ENCODE data around the gene PGR. TPM values are rescaled to one million over a fixed set of nuclear protein-coding genes. Genes with fewer than 3 reads are reported as not detected.

Gene PGR
- polyA plus RNA-seq, 6 donors from 2014 or later: 0.26 TPM; not detected in 5

DNA sequence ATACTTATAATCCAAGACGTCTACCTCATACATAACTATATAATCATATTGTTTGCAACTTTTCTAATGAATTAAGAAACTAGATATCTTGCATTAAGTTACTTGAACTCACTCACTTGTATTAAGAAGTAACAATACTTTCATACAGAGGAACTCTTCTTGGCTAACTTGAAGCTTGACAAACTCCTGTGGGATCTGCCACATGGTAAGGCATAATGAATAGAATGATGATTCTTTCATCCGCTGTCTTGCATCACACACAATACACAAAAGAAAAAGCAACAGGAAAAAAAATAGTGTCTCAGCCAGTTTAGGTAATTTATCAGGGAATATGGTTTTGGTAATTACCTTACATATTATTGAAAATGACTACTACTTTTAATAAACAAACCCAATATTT is 79.8 kb downstream of the PGR start:
- Mint-ChIP-seq H3K9me3 (peaks cover 0 to 2% (median 0%) of the 10 kb centered on the region in 7 donors), H3K27me3 (peaks cover 10 to 17% (median 12%) of the 10 kb centered on the region in 3 donors), H3K36me3 (no peaks in the 10 kb centered on the region), H3K4me1 (peaks cover 6 to 10% (median 9%) of the 10 kb centered on the region in 3 donors), H3K27ac (no peak overlapping the region), H3K4me3 (no peak overlapping the region)
- DNase-seq (no peak), ATAC-seq (ENCODE audit: low read depth in 2 of 2) (no peak)

DNA sequence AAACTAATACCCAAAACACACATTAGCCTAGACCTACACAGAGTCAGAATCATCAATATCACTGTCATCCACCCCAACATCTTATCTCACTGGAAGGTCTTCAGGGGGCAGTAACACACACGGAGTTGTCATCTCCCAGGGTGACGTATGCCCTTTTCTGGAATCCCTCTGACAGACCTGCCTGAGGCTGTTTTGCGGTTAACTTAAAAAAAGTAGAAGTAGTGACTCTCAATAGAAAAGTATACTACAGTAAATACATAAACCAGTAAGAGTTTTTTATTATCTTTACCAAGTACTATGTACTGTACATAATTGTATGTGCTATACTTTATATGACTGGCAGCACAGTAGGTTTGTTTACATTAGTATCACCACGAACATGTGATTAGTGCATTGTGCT is 80.5 kb downstream of the PGR start:
- H3K27me3 Mint-ChIP-seq: peaks cover 10 to 17% (median 12%) of the 10 kb centered on the region in 3 donors
- no peak overlapping the region for H3K4me3 Mint-ChIP-seq
- H3K4me1 Mint-ChIP-seq: peaks cover 6 to 10% (median 9%) of the 10 kb centered on the region in 3 donors
- no peak overlapping the region for H3K27ac Mint-ChIP-seq
- DNase-seq: no peak
- no peaks in the 10 kb centered on the region for H3K36me3 Mint-ChIP-seq
- peaks cover 0 to 2% (median 0%) of the 10 kb centered on the region in 7 donors for H3K9me3 Mint-ChIP-seq
- ATAC-seq (ENCODE audit: low read depth in 2 of 2): no peak

DNA sequence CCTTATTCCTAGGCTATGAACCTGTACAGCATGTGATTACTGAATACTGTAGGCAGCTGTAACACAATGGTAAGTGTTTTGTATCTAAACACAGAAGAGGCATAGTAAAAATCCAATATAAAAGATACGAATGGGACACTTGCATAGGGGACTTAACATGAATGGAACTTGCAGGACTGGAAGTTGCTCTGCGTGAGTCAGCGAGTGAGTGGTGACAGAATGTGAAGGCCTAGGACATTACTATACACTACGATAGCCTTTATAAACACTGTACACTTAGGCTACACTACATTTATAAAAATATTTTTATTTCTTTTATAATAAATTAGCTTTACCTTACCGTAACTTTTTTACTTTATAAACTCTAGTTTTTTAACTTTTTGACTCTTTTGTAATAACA is 81.1 kb downstream of the PGR start:
- peaks cover 6 to 10% (median 9%) of the 10 kb centered on the region in 3 donors for H3K4me1 Mint-ChIP-seq
- ATAC-seq (ENCODE audit: low read depth in 2 of 2) (no peak), DNase-seq (no peak)
- no peaks in the 10 kb centered on the region for H3K36me3 Mint-ChIP-seq
- H3K27ac Mint-ChIP-seq: no peak overlapping the region
- H3K9me3 Mint-ChIP-seq: peaks cover 0 to 2% (median 0%) of the 10 kb centered on the region in 7 donors
- H3K4me3 Mint-ChIP-seq: no peak overlapping the region
- H3K27me3 Mint-ChIP-seq: peaks cover 6 to 12% (median 11%) of the 10 kb centered on the region in 3 donors

DNA sequence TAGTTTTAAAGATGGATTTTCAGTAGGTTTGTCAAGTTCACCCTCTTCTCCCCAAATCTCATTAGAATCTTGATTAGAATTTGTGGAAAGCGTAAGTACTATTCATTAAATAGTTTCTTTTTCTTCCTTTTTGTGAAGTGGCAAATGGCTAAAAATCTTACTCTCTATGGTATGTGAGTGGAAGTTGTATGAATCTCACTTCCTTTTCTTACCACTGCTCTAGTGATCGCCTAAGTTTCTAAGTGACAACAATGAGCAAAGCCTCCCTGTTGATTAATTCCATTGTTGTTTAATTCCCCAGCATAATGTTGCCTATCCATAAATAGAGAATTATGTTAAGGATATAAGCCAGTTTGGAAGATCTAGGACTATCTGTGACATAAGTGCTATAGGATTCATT is 82.7 kb downstream of the PGR start:
- peaks cover 0 to 7% of the 10 kb centered on the region in 2 donors for H3K36me3 Mint-ChIP-seq

DNA sequence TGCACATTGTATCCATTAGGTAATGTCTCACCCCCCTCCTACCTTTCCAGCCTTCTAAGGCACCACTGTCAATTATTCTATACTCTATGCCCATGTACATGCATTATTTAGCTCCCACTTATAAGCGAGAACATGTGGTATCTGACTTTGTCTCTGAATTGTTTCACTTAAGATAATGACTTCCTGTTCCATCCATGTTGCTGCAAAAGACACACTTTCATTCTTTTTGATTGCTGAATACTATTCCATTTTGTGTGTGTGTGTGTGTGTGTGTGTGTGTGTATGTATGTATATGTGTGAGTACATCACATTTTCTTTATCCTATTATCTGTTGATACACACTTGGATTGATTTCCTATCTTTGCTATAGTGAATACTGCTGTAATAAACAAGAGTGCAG is 84.2 kb downstream of the PGR start:
- H3K36me3 Mint-ChIP-seq: peaks cover 0 to 7% of the 10 kb centered on the region in 2 donors

More for the DNA sequence above, 82.7 kb downstream of the PGR start:
- ATAC-seq (ENCODE audit: low read depth in 2 of 2): peak in 1 of 2 donors; percentile 44
- peak overlapping the region in 1 of 6 donors; percentile 85 for H3K27ac Mint-ChIP-seq
- H3K27me3 Mint-ChIP-seq: peaks cover 3 to 4% (median 4%) of the 10 kb centered on the region in 3 donors
- no peak overlapping the region for H3K4me3 Mint-ChIP-seq
- no peak for DNase-seq
- H3K9me3 Mint-ChIP-seq: peaks cover 0 to 2% (median 0%) of the 10 kb centered on the region in 7 donors
- peaks cover 6 to 10% (median 9%) of the 10 kb centered on the region in 3 donors for H3K4me1 Mint-ChIP-seq

DNA sequence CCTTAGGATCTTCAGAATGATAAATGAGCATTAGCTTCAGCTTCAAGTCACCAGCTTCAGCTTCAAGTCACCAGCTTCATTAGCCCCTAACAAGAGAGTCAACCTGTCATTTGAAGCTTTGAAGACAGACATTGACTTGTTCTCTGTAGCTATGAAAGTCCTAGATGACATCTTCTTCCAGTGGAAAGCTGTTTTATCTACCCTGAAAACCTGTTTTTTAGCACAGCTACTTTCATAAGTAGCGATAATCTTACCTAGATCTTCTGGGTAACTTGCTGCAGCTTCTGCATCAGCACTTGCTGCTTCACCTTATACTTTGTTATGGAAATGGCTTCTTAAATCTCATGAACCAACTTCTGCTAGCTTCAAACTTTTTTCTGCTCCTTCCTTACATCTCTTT is 85.7 kb downstream of the PGR start:
- no peak for DNase-seq
- H3K27me3 Mint-ChIP-seq: peaks cover 3 to 13% (median 8%) of the 10 kb centered on the region in 3 donors
- H3K36me3 Mint-ChIP-seq: peaks cover 0 to 7% of the 10 kb centered on the region in 2 donors
- no peak overlapping the region for H3K4me3 Mint-ChIP-seq
- no peaks in the 10 kb centered on the region for H3K9me3 Mint-ChIP-seq
- peaks cover 6 to 10% (median 9%) of the 10 kb centered on the region in 3 donors for H3K4me1 Mint-ChIP-seq
- no peak overlapping the region for H3K27ac Mint-ChIP-seq
- ATAC-seq (ENCODE audit: low read depth in 2 of 2): no peak

More for the DNA sequence above, 84.2 kb downstream of the PGR start:
- H3K27me3 Mint-ChIP-seq: peaks cover 3 to 8% (median 7%) of the 10 kb centered on the region in 3 donors
- H3K4me1 Mint-ChIP-seq: peaks cover 6 to 10% (median 9%) of the 10 kb centered on the region in 3 donors
- H3K9me3 Mint-ChIP-seq: no peaks in the 10 kb centered on the region
- DNase-seq (no peak), ATAC-seq (ENCODE audit: low read depth in 2 of 2) (no peak)
- H3K4me3 Mint-ChIP-seq: no peak overlapping the region
- H3K27ac Mint-ChIP-seq: no peak overlapping the region

DNA sequence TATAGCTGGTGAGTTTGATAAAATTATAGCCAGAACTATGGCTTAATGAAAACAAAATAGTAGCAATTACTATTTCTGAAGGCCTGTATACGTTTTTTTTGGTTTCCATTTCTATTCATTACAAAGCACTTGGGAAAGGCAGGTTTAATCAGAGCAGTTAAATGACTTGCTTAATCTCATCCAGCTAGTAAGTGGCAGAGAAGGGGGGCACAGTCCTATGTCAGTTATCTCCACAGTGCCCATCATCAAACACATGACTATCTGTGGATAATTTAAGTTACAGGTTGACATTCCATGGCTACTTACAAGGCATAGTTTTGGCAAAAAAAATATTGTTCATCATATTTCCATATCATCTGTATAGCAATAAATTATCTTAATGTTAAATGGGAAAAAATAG is 93.7 kb downstream of the PGR start:
- Mint-ChIP-seq H3K9me3 (peaks cover 0 to 4% (median 0%) of the 10 kb centered on the region in 7 donors), H3K27me3 (peaks cover 4 to 18% (median 11%) of the 10 kb centered on the region in 3 donors), H3K4me1 (peaks cover 4 to 6% (median 5%) of the 10 kb centered on the region in 3 donors), H3K4me3 (no peak overlapping the region), H3K36me3 (peaks cover 0 to 5% of the 10 kb centered on the region in 2 donors), H3K27ac (no peak overlapping the region)
- DNase-seq: no peak
- no peak for ATAC-seq (ENCODE audit: low read depth in 2 of 2)

DNA sequence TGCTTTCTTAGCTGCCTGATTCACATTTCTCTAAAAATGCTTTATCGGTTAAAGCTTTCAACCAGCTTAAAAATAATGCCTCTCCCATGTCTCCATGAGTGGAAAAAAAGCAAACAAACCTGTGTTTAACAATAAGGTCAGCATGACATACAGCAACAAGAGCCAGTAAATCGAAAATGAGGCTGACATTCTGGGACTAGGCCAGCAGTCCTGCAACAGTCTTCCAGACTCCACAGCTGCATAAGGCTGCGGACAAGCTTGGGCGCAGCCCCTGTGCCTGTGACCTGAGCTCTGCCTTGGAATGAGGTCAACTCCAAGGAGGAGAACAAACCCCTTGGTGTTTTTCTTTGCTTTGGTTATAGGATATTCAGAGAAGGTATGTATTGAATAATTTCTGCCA is 95.5 kb downstream of the PGR start:
- peaks cover 0 to 13% (median 4%) of the 10 kb centered on the region in 3 donors for H3K27me3 Mint-ChIP-seq
- H3K27ac Mint-ChIP-seq: no peak overlapping the region
- no peak for ATAC-seq (ENCODE audit: low read depth in 2 of 2)
- H3K4me3 Mint-ChIP-seq: no peak overlapping the region
- DNase-seq: no peak
- H3K4me1 Mint-ChIP-seq: peaks cover 9 to 11% (median 10%) of the 10 kb centered on the region in 3 donors
- peaks cover 0 to 5% of the 10 kb centered on the region in 2 donors for H3K36me3 Mint-ChIP-seq
- peaks cover 0 to 4% (median 0%) of the 10 kb centered on the region in 7 donors for H3K9me3 Mint-ChIP-seq

DNA sequence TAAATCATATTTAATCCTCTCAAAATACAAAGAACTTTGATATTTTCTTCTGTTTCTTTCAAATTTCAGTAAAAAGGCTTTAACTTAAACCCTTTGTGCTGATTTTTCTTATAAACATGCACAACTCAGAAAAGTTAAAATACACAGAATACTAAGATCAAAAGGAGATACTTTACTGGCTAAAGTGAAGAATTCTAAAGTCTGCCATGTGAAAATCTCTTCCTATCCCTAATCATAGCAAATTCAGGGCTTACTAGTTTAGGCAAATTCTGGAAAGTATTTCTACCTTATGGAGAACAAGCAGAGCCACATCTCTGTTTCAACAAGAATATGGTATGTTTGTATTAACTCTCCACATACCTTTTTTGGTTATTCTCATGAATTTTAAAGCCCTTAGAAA is 96.6 kb downstream of the PGR start:
- ATAC-seq (ENCODE audit: low read depth in 2 of 2) (no peak), DNase-seq (no peak)
- peaks cover 0 to 11% (median 4%) of the 10 kb centered on the region in 3 donors for H3K27me3 Mint-ChIP-seq
- H3K27ac Mint-ChIP-seq: no peak overlapping the region
- H3K36me3 Mint-ChIP-seq: peaks cover 0 to 5% of the 10 kb centered on the region in 2 donors
- peaks cover 0 to 4% (median 0%) of the 10 kb centered on the region in 7 donors for H3K9me3 Mint-ChIP-seq
- H3K4me1 Mint-ChIP-seq: peaks cover 9 to 11% (median 10%) of the 10 kb centered on the region in 3 donors
- no peak overlapping the region for H3K4me3 Mint-ChIP-seq

DNA sequence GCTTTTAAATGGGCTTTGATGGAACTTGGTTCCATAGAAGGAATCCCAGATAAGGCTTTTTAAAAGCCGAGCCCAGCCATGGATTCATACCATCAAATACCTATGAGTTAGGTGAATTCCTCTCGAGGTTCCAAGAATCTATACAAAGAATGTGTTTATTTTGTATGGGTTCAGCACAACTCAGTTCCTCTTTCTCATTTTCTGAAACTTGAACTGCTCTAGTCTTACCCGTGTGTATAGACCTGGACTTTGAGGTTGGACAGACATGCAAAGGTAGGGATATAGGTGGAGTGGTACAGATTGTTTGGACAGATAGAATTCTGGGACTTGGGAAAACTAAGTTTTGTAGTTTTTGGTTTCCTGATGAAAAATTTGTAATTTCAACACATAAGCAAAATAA is 97.9 kb downstream of the PGR start:
- Mint-ChIP-seq H3K27ac (no peak overlapping the region), H3K9me3 (peaks cover 0 to 4% (median 0%) of the 10 kb centered on the region in 7 donors), H3K27me3 (peaks cover 0 to 7% (median 0%) of the 10 kb centered on the region in 3 donors), H3K36me3 (peaks cover 0 to 5% of the 10 kb centered on the region in 2 donors), H3K4me3 (no peak overlapping the region), H3K4me1 (peaks cover 9 to 11% (median 10%) of the 10 kb centered on the region in 3 donors)
- no peak for DNase-seq
- ATAC-seq (ENCODE audit: low read depth in 2 of 2): no peak

DNA sequence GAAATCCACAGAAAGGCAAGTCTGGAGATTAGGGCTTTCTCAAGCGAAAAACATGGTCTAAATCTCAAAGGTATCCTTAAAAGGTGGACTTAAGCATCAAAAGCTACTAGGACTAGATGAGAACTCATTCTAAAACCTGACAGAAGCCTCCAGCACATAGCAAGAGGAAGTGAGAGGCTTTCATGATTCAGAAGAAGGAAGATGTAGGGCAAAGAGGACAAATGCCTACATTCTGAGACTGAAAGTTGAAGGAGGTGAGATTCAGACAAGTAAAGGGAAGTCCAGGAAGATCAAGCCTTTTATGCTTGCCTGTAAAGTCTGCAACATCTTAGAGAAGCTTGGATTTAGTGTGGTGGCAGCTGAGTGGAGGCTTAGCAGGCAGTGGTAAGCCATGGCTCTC is 98.9 kb downstream of the PGR start:
- peaks cover 9 to 11% (median 10%) of the 10 kb centered on the region in 3 donors for H3K4me1 Mint-ChIP-seq
- DNase-seq: no peak
- peaks cover 0 to 5% of the 10 kb centered on the region in 2 donors for H3K36me3 Mint-ChIP-seq
- no peak overlapping the region for H3K4me3 Mint-ChIP-seq
- peaks cover 0 to 7% (median 0%) of the 10 kb centered on the region in 3 donors for H3K27me3 Mint-ChIP-seq
- peak; percentile 55 to 65 for ATAC-seq (ENCODE audit: low read depth in 2 of 2)
- H3K27ac Mint-ChIP-seq: peak overlapping the region in 1 of 6 donors; percentile 24
- H3K9me3 Mint-ChIP-seq: peaks cover 0 to 4% (median 0%) of the 10 kb centered on the region in 7 donors

DNA sequence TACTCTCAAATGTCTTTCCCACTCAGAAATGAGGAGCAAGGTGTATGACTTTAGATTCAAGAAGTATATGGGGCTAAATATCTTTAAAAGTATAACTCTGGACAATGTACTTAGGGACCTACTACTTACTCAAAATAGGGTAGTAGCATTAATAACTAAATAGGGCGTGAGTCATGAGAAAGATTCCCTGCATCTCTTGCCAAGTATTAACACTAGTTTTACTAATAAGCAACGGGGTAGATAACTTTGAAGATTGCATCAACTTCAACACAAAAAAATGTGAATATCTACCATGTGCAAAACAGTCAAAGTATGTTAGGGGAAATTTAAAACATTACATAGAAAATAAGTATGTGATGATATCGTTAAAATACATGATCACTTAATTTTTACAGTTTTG is 99.6 kb downstream of the PGR start:
- peaks cover 0 to 4% (median 0%) of the 10 kb centered on the region in 7 donors for H3K9me3 Mint-ChIP-seq
- H3K27me3 Mint-ChIP-seq: peaks cover 0 to 7% (median 0%) of the 10 kb centered on the region in 3 donors
- peaks cover 0 to 5% of the 10 kb centered on the region in 2 donors for H3K36me3 Mint-ChIP-seq
- no peak overlapping the region for H3K4me3 Mint-ChIP-seq
- no peak overlapping the region for H3K27ac Mint-ChIP-seq
- no peak for ATAC-seq (ENCODE audit: low read depth in 2 of 2)
- no peak for DNase-seq
- peaks cover 9 to 11% (median 10%) of the 10 kb centered on the region in 3 donors for H3K4me1 Mint-ChIP-seq

DNA sequence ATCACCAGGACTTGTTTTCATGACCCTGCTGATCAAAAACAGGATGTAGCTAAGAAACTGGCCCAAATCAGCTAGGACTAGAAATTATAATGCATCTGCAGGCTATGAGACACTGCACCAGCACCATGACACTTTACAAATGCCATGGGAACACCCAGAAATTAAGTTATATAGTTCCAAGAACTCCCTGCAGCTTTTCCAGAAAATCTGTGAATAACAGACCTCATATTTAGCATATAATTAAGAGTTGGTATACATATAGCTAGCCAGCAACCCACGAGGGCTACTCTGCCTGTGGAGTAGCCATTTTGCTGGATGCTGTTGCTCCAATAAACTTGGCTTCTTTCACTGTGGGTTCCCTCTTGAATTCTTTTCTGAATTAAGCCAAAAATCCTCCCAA is 101.0 kb downstream of the PGR start:
- peaks cover 9 to 11% (median 10%) of the 10 kb centered on the region in 3 donors for H3K4me1 Mint-ChIP-seq
- no peak overlapping the region for H3K27ac Mint-ChIP-seq
- ATAC-seq (ENCODE audit: low read depth in 2 of 2) (no peak), DNase-seq (no peak)
- peaks cover 0 to 7% (median 0%) of the 10 kb centered on the region in 3 donors for H3K27me3 Mint-ChIP-seq
- no peak overlapping the region for H3K4me3 Mint-ChIP-seq
- peaks cover 0 to 4% (median 0%) of the 10 kb centered on the region in 7 donors for H3K9me3 Mint-ChIP-seq
- peaks cover 0 to 5% of the 10 kb centered on the region in 2 donors for H3K36me3 Mint-ChIP-seq

DNA sequence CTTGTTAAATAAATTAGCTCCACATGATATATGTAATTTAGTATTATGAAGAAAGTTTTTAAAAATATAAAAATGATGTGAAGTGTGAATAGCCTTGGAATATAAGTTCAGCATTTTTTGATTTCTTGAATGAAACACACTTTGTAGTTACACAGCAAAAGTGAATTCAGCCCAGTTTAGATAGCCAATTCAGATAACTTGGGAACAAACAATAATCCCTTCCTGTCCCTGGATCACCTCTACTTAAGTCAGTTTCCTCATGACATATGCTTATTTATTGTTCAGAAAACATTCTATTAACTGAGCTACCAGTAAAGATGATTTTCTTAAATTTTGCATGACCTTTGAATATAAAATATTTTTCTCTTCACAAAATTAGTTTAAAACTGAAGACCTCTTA is 107.4 kb downstream of the PGR start:
- H3K9me3 Mint-ChIP-seq: no peaks in the 10 kb centered on the region
- no peak for ATAC-seq (ENCODE audit: low read depth in 2 of 2)

More for the DNA sequence above, 107.4 kb downstream of the PGR start:
- Mint-ChIP-seq H3K4me3 (no peak overlapping the region), H3K27ac (no peak overlapping the region), H3K36me3 (no peaks in the 10 kb centered on the region), H3K27me3 (peaks cover 8 to 13% (median 8%) of the 10 kb centered on the region in 3 donors), H3K4me1 (no peaks in the 10 kb centered on the region)
- DNase-seq: no peak
